PC-3 (cell line): ENCODE data around the gene LRRTM4. TPM values are rescaled to one million over a fixed set of nuclear protein-coding genes. Genes with fewer than 3 reads are reported as not detected.

Source experiments
- ATAC-seq: fragments of 200-7000 bp; cut with Tn5 transposase; 2 replicates; pipeline ENCODE4 v1.9.1; 2020; ENCODE audit warnings: mild to moderate bottlenecking, moderate library complexity
- BruUV-seq: library from RNA; stranded (reverse); fragments of 400-500 nt; replicated peaks from 2 replicates; lab custom pipeline; 2021; lab: Mats Ljungman, UMichigan
- CTCF ChIA-PET: fragments of 300-600 bp; sonication (Branson Sonifier 250); formaldehyde crosslinking; loops from one replicate; lab custom pipeline; 2022; ENCODE audit warnings: antibody characterized with exemption; lab: Charles Lee
- POLR2A ChIA-PET: fragments of 300-600 bp; sonication (Branson Sonifier 250); formaldehyde crosslinking; loops from one replicate; lab custom pipeline; 2022; ENCODE audit warnings: antibody characterized with exemption; ENCODE audit not compliant: unreplicated experiment; lab: Charles Lee
- DNase-seq: peaks from one replicate; pipeline ENCODE4 v3.0.0-alpha.2; 2015
- H2AFZ ChIP-seq: fragments of 300-600 bp; sonication (generic); 2 replicates; pipeline ENCODE4 v1.6.0; 2016; ENCODE audit warnings: antibody characterized with exemption, low read length
- H3F3A ChIP-seq: fragments of 300-600 bp; sonication (generic); one replicate; pipeline ENCODE4 v1.6.0; 2017; ENCODE audit warnings: antibody characterized with exemption, low read length, control low read depth, mild to moderate bottlenecking; ENCODE audit not compliant: unreplicated experiment
- H3K27ac ChIP-seq: fragments of 300-600 bp; sonication (generic); 2 replicates; pipeline ENCODE4 v1.5.1; 2016; ENCODE audit warnings: mild to moderate bottlenecking, low read length
- H3K27me3 ChIP-seq: fragments of 300-600 bp; sonication (generic); 2 replicates; pipeline ENCODE4 v1.6.1; 2016; ENCODE audit warnings: low read length, mixed read lengths
- H3K36me3 ChIP-seq: fragments of 300-600 bp; sonication (generic); 2 replicates; pipeline ENCODE4 v1.6.1; 2016; ENCODE audit warnings: low read depth, mixed run types, low read length, mixed read lengths
- H3K4me1 ChIP-seq: fragments of 300-600 bp; sonication (generic); 2 replicates; pipeline ENCODE4 v1.5.1; 2016; ENCODE audit warnings: low read length; ENCODE audit not compliant: insufficient read depth
- H3K4me2 ChIP-seq: fragments of 300-600 bp; sonication (generic); 2 replicates; pipeline ENCODE4 v1.6.0; 2016; ENCODE audit warnings: low read length
- H3K4me3 ChIP-seq: fragments of 300-600 bp; sonication (generic); 2 replicates; pipeline ENCODE4 v1.5.1; 2016; ENCODE audit warnings: mild to moderate bottlenecking, low read length, mixed read lengths
- H3K79me2 ChIP-seq: fragments of 300-600 bp; sonication (generic); 2 replicates; pipeline ENCODE4 v1.6.1; 2017; ENCODE audit warnings: low read length, mixed read lengths
- H3K9ac ChIP-seq: fragments of 300-600 bp; sonication (generic); 2 replicates; pipeline ENCODE4 v1.6.0; 2016; ENCODE audit warnings: mild to moderate bottlenecking, low read length
- H3K9me2 ChIP-seq: fragments of 300-600 bp; sonication (generic); replicated peaks from 2 replicates; pipeline ENCODE4 v1.6.1; 2016; ENCODE audit warnings: mixed run types, low read length, mixed read lengths
- H3K9me3 ChIP-seq: fragments of 300-600 bp; sonication (generic); 2 replicates; pipeline ENCODE4 v1.6.1; 2016; ENCODE audit warnings: low read length, mixed read lengths
- H4K20me1 ChIP-seq: fragments of 300-600 bp; sonication (generic); 2 replicates; pipeline ENCODE4 v1.6.1; 2016; ENCODE audit warnings: low read length, mixed read lengths
- EZH2 ChIP-seq: fragments of 300-600 bp; sonication (generic); IDR thresholded peaks from one replicate; pipeline ENCODE4 v1.6.1; 2017; ENCODE audit warnings: antibody characterized with exemption, mild to moderate bottlenecking, low read length; ENCODE audit not compliant: unreplicated experiment
- EZH2phosphoT487 ChIP-seq: fragments of 300-600 bp; sonication (generic); IDR thresholded peaks from 2 replicates; pipeline ENCODE4 v1.6.1; 2018; ENCODE audit warnings: mild to moderate bottlenecking, antibody characterized with exemption, low read length, borderline replicate concordance
- intact Hi-C: fragments of 100-400 bp; cut with micrococcal nuclease; formaldehyde crosslinking; loops from 2 replicates; pipeline ENCODE4 v1.9.0; 2023
- total RNA-seq: library from RNA; depleted of rRNA; stranded (reverse); fragments of >200 nt; gene quantifications from 2 replicates; pipeline ENCODE4 v1.2.3, GENCODE V29; 2014
- TF ChIP-seq, protein P1 (sequence below): fragments of 300-600 bp; sonication (generic); conservative IDR thresholded peaks from 2 replicates; pipeline ENCODE4 v1.5.1; 2017; ENCODE audit warnings: antibody characterized with exemption, low read depth, mild to moderate bottlenecking, low read length

LRRTM4 gene
- total RNA-seq, 1 experiment from 2014 or later: not detected

DNA sequence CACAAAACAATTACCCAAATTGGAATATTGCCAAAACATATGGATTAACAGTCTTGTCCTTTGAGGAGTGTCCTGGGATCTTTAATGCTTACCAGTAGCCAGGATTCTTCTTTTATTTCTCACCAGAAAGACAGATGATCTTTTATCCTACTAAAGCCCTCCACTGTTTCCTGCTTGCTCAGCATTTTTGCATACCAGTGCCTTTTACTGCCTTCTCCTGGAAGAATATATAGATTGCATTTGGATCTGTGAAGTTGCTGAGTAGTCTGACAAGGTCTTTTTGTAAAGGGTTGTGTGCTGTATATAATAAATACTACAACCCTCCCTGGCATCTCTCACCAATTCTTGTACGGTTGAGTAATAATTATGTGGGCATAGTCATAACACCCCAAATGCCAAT is 652.2 kb downstream of the LRRTM4 start:
- Histone ChIP-seq H3K27ac (no peak overlapping the region), H4K20me1 (no peaks in the 10 kb centered on the region), H3K79me2 (no peaks in the 10 kb centered on the region), H3K4me1 (no peaks in the 10 kb centered on the region), H3K27me3 (no peaks in the 10 kb centered on the region), H3K9me3 (0 out of 2 replicates have a peak, but pooled peaks cover 4% of the 10 kb centered on the region), H3K9me2 (no peaks in the 10 kb centered on the region), H3K4me2 (no peak overlapping the region), H2AFZ (no peak overlapping the region), H3K9ac (no peak overlapping the region), H3K4me3 (no peak overlapping the region), H3K36me3 (no peaks in the 10 kb centered on the region), H3F3A (no peaks in the 10 kb centered on the region)
- ATAC-seq (no peak), DNase-seq (no peak)
- CTCF ChIA-PET: no interaction called here
- POLR2A ChIA-PET: no interaction called here
- no peak for TF ChIP-seq EZH2phosphoT487
- no peak for TF ChIP-seq EZH2
- TF ChIP-seq, protein P1, sequence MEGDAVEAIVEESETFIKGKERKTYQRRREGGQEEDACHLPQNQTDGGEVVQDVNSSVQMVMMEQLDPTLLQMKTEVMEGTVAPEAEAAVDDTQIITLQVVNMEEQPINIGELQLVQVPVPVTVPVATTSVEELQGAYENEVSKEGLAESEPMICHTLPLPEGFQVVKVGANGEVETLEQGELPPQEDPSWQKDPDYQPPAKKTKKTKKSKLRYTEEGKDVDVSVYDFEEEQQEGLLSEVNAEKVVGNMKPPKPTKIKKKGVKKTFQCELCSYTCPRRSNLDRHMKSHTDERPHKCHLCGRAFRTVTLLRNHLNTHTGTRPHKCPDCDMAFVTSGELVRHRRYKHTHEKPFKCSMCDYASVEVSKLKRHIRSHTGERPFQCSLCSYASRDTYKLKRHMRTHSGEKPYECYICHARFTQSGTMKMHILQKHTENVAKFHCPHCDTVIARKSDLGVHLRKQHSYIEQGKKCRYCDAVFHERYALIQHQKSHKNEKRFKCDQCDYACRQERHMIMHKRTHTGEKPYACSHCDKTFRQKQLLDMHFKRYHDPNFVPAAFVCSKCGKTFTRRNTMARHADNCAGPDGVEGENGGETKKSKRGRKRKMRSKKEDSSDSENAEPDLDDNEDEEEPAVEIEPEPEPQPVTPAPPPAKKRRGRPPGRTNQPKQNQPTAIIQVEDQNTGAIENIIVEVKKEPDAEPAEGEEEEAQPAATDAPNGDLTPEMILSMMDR: no peak
- BruUV-seq: no TSS peak
- intact Hi-C loops: no loop called here

GRCh38 chr2:76867854-76868253 is 654.3 kb downstream of the LRRTM4 start:
- intact Hi-C loops: no loop called here
- BruUV-seq: no TSS peak
- 0 out of 2 replicates have a peak, but pooled peaks cover 5% of the 10 kb centered on the region for H3K9me3 ChIP-seq
- ATAC-seq (no peak), DNase-seq (peak; percentile 4)
- no peaks in the 10 kb centered on the region for H3K27me3 ChIP-seq
- no peak overlapping the region for H3K4me2 ChIP-seq
- no peaks in the 10 kb centered on the region for H3K79me2 ChIP-seq
- H4K20me1 ChIP-seq: no peaks in the 10 kb centered on the region
- no peak overlapping the region for H2AFZ ChIP-seq
- ChIA-PET POLR2A (no interaction called here), CTCF (no interaction called here)
- H3K27ac ChIP-seq: no peak overlapping the region
- no peak overlapping the region for H3K4me3 ChIP-seq
- H3K4me1 ChIP-seq: no peaks in the 10 kb centered on the region
- H3K36me3 ChIP-seq: no peaks in the 10 kb centered on the region
- TF ChIP-seq, protein P1: no peak
- TF ChIP-seq EZH2phosphoT487: no peak
- no peak for TF ChIP-seq EZH2
- H3K9me2 ChIP-seq: no peaks in the 10 kb centered on the region
- H3K9ac ChIP-seq: no peak overlapping the region
- H3F3A ChIP-seq: no peaks in the 10 kb centered on the region

GRCh38 chr2:76866464-76866863 is 655.7 kb downstream of the LRRTM4 start:
- Histone ChIP-seq H2AFZ (no peak overlapping the region), H3K9me2 (no peaks in the 10 kb centered on the region), H3K4me3 (no peak overlapping the region), H3K9ac (no peak overlapping the region), H3K36me3 (no peaks in the 10 kb centered on the region), H4K20me1 (no peaks in the 10 kb centered on the region), H3F3A (no peaks in the 10 kb centered on the region), H3K9me3 (0 out of 2 replicates have a peak, but pooled peaks cover 5% of the 10 kb centered on the region), H3K79me2 (no peaks in the 10 kb centered on the region), H3K27me3 (no peaks in the 10 kb centered on the region), H3K27ac (no peak overlapping the region), H3K4me1 (no peaks in the 10 kb centered on the region), H3K4me2 (no peak overlapping the region)
- ChIA-PET CTCF (no interaction called here), POLR2A (no interaction called here)
- intact Hi-C loops: no loop called here
- no peak for TF ChIP-seq EZH2phosphoT487
- no peak for TF ChIP-seq EZH2
- TF ChIP-seq, protein P1: no peak
- DNase-seq (no peak), ATAC-seq (no peak)
- BruUV-seq: no TSS peak
